K562 (cell line): Measurements from ENCODE around the gene CALR3. TPM values are rescaled to one million over a fixed set of nuclear protein-coding genes. Genes with fewer than 3 reads are reported as not detected.
"Not testable (repeated sequence)": the region's sequence is repeated elsewhere in the genome, so short reads cannot be mapped to it uniquely, and the experiment has no call there.

Experiments
- ATAC-seq: fragments of 200-7000 bp; cut with Tn5 transposase; 3 replicates; pipeline ENCODE4 v1.9.1; 2020; ENCODE audit warnings: moderate library complexity
- BruUV-seq: library from RNA; stranded (reverse); fragments of 400-500 nt; replicated peaks from 2 replicates; lab custom pipeline; 2021; lab: Mats Ljungman, UMichigan
- CTCF ChIA-PET: fragments of 300-600 bp; formaldehyde crosslinking; extraction: SDS; loops from one replicate; lab custom pipeline; 2021; ENCODE audit warnings: low intra/inter-chr PET ratio; lab: Yijun Ruan, JAX
- POLR2A ChIA-PET: fragments of 300-600, 350-650 bp; sonication (Branson Sonifier 250); formaldehyde crosslinking; extraction: SDS; loops from one replicate; lab custom pipeline; 2021; ENCODE audit warnings: antibody characterized with exemption, inconsistent platforms; lab: Yijun Ruan, JAX
- DNase-seq, 4 experiments: peaks; one replicate each; pipeline versions ENCODE4 v3.0.0 to v3.0.0-alpha.2; 2011 to 2018; ENCODE audit warnings: low spot score in 3 of 4, mixed read lengths in 3 of 4; ENCODE audit errors: extremely low read depth in 1 of 4
- FAIRE-seq: peaks from 2 replicates; lab custom pipeline; 2011; peaks lifted over from hg19 to GRCh38; lab: Jason Lieb, UNC
- H2AFZ ChIP-seq: 2 replicates; pipeline ENCODE4 v1.6.0; 2011; ENCODE audit warnings: low read depth, low read length, control low read depth, inconsistent platforms
- H3K27ac ChIP-seq: fragments of 200-600 bp; 3 replicates; pipeline ENCODE4 v1.8.0; 2011; ENCODE audit warnings: low read depth, mild to moderate bottlenecking, control low read depth, inconsistent platforms, low read length, moderate library complexity, mixed read lengths; ENCODE audit errors: extremely low read depth
- H3K27me3 ChIP-seq, 2 experiments: fragments of 300-600 bp in 1 of 2; 2 replicates in 1 of 2; 3 replicates in 1 of 2; pipeline versions ENCODE4 v1.6.0 to v1.8.0; 2011; ENCODE audit warnings: inconsistent platforms in 2 of 2, low read length in 2 of 2, mild to moderate bottlenecking in 1 of 2, mixed read lengths in 1 of 2, moderate library complexity in 1 of 2; ENCODE audit not compliant: control insufficient read depth in 2 of 2, insufficient read depth in 2 of 2
- H3K36me3 ChIP-seq: fragments of 300-600 bp; 3 replicates; pipeline ENCODE4 v1.8.0; 2011; ENCODE audit warnings: mild to moderate bottlenecking, low read length, inconsistent platforms; ENCODE audit not compliant: control insufficient read depth, insufficient read depth
- H3K4me1 ChIP-seq, 2 experiments: fragments of 200-600 bp in 1 of 2; replicated peaks in 1 of 2; 2 replicates in 1 of 2; 3 replicates in 1 of 2; pipeline versions ENCODE4 v1.5.1 to v1.8.0; 2011; ENCODE audit warnings: inconsistent platforms in 2 of 2, low read length in 2 of 2, mild to moderate bottlenecking in 1 of 2, mixed read lengths in 1 of 2, moderate library complexity in 1 of 2; ENCODE audit not compliant: control insufficient read depth in 2 of 2, insufficient read depth in 2 of 2
- H3K4me2 ChIP-seq: 2 replicates; pipeline ENCODE4 v1.6.1; 2011; ENCODE audit warnings: low read length, control low read depth, inconsistent platforms, mixed read lengths; ENCODE audit not compliant: insufficient read depth
- H3K4me3 ChIP-seq: fragments of 200-600 bp; sonication (generic), shearing (Covaris generic); 2 replicates; pipeline ENCODE4 v1.5.1; 2016; ENCODE audit warnings: control low read depth, inconsistent platforms
- H3K79me2 ChIP-seq: fragments of 200-600 bp; 3 replicates; pipeline ENCODE4 v1.8.0; 2011; ENCODE audit warnings: low read length, inconsistent platforms; ENCODE audit not compliant: control insufficient read depth, insufficient read depth
- H3K9ac ChIP-seq, 2 experiments: 2 replicates each; pipeline versions ENCODE4 v1.6.0 to v1.6.1; 2011; ENCODE audit warnings: low read depth in 2 of 2, low read length in 2 of 2, control low read depth in 1 of 2, inconsistent platforms in 1 of 2, mild to moderate bottlenecking in 1 of 2, mixed read lengths in 1 of 2; ENCODE audit not compliant: insufficient read depth in 1 of 2
- H3K9me1 ChIP-seq: one replicate; pipeline ENCODE4 v1.6.0; 2011; ENCODE audit warnings: inconsistent platforms, mild to moderate bottlenecking, low read length, moderate library complexity; ENCODE audit not compliant: control insufficient read depth, insufficient read depth
- H3K9me3 ChIP-seq: replicated peaks from 2 replicates; pipeline ENCODE4 v1.5.1; 2011; ENCODE audit warnings: low read depth, low read length, inconsistent platforms; ENCODE audit not compliant: control insufficient read depth, insufficient read depth
- H4K20me1 ChIP-seq: replicated peaks from 2 replicates; pipeline ENCODE4 v1.6.1; 2011; ENCODE audit warnings: low read length, inconsistent platforms, mixed read lengths; ENCODE audit not compliant: control insufficient read depth, insufficient read depth
- FOXK2 ChIP-seq, 2 experiments: fragments of 450-650 bp; IDR thresholded peaks in 1 of 2; conservative IDR thresholded peaks in 1 of 2; 2 replicates each; pipeline ENCODE4 v1.6.1; 2016; ENCODE audit warnings: low read depth in 2 of 2, mild to moderate bottlenecking in 1 of 2
- RBFOX2 ChIP-seq: fragments of 200-400 bp; formaldehyde crosslinking; IDR thresholded peaks from 2 replicates; pipeline ENCODE4 v1.6.1; 2017; ENCODE audit warnings: low read depth, mild to moderate bottlenecking, low read length, moderate library complexity
- ZNF121 ChIP-seq: sonication (generic); formaldehyde crosslinking; conservative IDR thresholded peaks from 2 replicates; pipeline ENCODE4 v1.8.0; 2022; ENCODE audit warnings: missing genetic modification reagents
- WGBS: fragments of 100-300 bp; shearing (Covaris generic); methylation state at CpG from one replicate; pipeline ENCODE4 v1.1.6; 2016; ENCODE audit warnings: low coverage, mixed read lengths; ENCODE audit not compliant: insufficient coverage; ENCODE audit errors: missing lambda C conversion rate; 5-methylcytosine and 5-hydroxymethylcytosine counted together
- in situ Hi-C: fragments of 300-500 bp; cut with MboI; formaldehyde crosslinking; loops from 4 replicates; pipeline ENCODE4 v1.15.0; 2018; ENCODE audit warnings: inconsistent platforms, mixed read lengths
- intact Hi-C: fragments of 100-400 bp; cut with micrococcal nuclease; formaldehyde crosslinking; loops from 2 replicates; pipeline ENCODE4 v1.14.2; 2022
- polyA plus RNA-seq, 8 experiments: library from polyadenylated mRNA; depleted of rRNA in 4 of 8; stranded (reverse) in 5 of 8; unstranded in 3 of 8; fragments of >200 nt; fragmentation: Nextera tagmentation in 2 of 8; fragmentation: Illumina TruSeq in 1 of 8; extraction: Ambion mirVana in 2 of 8; extraction: Trizol in 1 of 8; gene quantifications; 2 replicates each; pipeline versions ENCODE4 v1.2.1 to v1.2.3, GENCODE V29; 2011 to 2014; ENCODE audit warnings: inconsistent platforms in 1 of 8, missing spikeins in 1 of 8
- total RNA-seq, 7 experiments: library from RNA; depleted of rRNA in 6 of 7; stranded (reverse); fragments of >200 nt in 6 of 7; fragmentation: Illumina TruSeq in 2 of 7; extraction: Trizol in 2 of 7; gene quantifications; 2 replicates each; pipeline versions ENCODE4 v1.2.1 to v1.2.3, GENCODE V29; 2011 to 2021; ENCODE audit warnings: low replicate concordance in 1 of 7

CALR3 gene
- total and polyA plus RNA-seq, 9 of the 15 experiments (the other 6 are each of a cell fraction or from before 2014, with no cell fraction given) = 0.15 to 0.41 (median 0.22) TPM; not detected in 4

DNA sequence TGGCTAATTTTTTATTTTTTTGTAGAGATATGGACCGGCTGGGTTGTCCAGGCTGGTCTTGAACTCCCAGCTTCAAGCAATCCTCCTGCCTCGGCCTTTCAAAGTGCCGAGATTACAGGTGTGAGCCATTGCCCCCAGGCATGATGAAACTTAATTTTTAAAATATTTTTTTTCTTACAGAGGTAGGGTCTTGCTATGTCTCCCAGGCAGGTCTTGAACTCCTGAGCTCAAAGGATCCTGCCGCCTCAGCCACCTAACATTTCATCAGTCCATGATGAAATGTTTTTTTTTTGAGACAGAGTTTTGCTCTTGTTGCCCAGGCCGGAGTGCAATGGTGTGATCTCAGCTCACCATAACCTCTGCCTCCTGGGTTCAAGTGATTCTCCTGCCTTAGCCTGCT lies 12.6 kb upstream of the CALR3 start (continued):
- TF ChIP-seq RBFOX2 = no peak

DNA sequence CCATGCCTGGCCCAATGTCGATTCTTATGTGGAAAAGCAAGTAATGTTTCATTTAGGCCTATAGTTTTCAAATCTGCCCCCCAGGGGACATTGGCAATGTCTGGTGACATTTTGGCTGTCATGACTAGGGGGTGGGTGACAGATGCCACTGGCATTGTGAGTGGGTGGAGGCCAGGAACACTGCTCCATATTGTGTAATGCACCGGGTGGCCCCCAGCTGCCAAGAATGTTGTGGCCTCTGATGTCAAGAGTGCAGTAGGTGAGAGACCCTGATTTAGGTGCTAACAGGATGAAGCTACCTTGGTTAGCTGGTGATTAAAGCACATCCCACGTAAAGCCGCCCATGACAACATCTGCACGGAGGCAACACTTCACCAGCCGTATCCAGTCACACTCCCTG lies 11.0 kb upstream of the CALR3 start:
- no peaks in the 10 kb centered on the region for H3K27me3 ChIP-seq
- peak in 2 of 4 experiments; percentile 7 to 12 for DNase-seq
- FAIRE-seq = no peak
- H3K79me2 ChIP-seq = no peaks in the 10 kb centered on the region
- POLR2A ChIA-PET = interaction anchor here (1.2 kb wide), 1 partner anchor 11 kb away, joined by 3 read pairs; the partner anchor contains the start of gene CALR3
- H3K4me1 ChIP-seq = no peaks in the 10 kb centered on the region; a peak in 1 of 5 replicates
- CTCF ChIA-PET = no interaction called here
- intact Hi-C loops = no loop called here
- no peak overlapping the region for H3K4me3 ChIP-seq
- BruUV-seq = no TSS peak
- H3K36me3 ChIP-seq = peaks cover 33% of the 10 kb centered on the region; the same call in 2 of the 3 replicates
- H3K4me2 ChIP-seq = no peak overlapping the region
- in situ Hi-C loops = no loop called here
- TF ChIP-seq FOXK2 (conservative IDR thresholded peaks at IDR 0.05 in 1 of 2, IDR thresholded peaks at IDR 0.05 in 1 of 2; ENCODE audit: low read depth in 2 of 2) (no peak), ZNF121 (0 out of 2 replicates have a peak, but pooled peaks have one; percentile 5)
- TF ChIP-seq, all 486 proteins: peak for 1
- WGBS = 93% methylated on average over 6 of the region's 6 CpGs
- H4K20me1 ChIP-seq = no peaks in the 10 kb centered on the region
- ATAC-seq = no peak
- no peaks in the 10 kb centered on the region for H3K9me1 ChIP-seq
- H3K9ac ChIP-seq = no peak overlapping the region
- no peak overlapping the region for H2AFZ ChIP-seq
- no peak overlapping the region for H3K27ac ChIP-seq
- H3K9me3 ChIP-seq = no peaks in the 10 kb centered on the region

DNA sequence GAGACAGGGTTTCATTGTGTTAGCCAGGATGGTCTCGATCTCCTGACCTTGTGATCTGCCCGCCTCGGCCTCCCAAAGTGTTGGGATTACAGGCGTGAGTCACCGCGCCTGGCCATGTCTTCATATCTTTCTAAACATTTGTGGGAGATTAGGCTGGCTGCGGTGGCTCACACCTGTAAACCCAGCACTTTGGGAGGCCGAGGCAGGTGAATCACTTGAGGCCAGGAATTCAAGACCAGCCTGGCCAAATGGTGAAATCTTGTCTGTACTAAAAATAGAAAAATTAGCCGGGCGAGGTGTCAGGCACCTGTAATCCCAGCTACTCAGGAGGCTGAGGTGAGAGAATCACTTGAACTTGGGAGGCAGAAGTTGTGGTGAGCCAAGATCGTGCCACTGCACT lies 10.2 kb upstream of the CALR3 start:
- FAIRE-seq, H3K4me2 ChIP-seq, BruUV-seq, DNase-seq, in situ Hi-C loops, ATAC-seq, H3K9me1 ChIP-seq, H3K79me2 ChIP-seq, H4K20me1 ChIP-seq, CTCF ChIA-PET, intact Hi-C loops, H3K27me3 ChIP-seq, POLR2A ChIA-PET, H2AFZ ChIP-seq, H3K9ac ChIP-seq, H3K4me3 ChIP-seq, H3K27ac ChIP-seq, H3K4me1 ChIP-seq, H3K9me3 ChIP-seq: not testable (repeated sequence)
- 61% methylated on average over 7 of the region's 11 CpGs for WGBS
- H3K36me3 ChIP-seq = peaks cover 34% of the 10 kb centered on the region; the same call in 2 of the 3 replicates
